ENCODE measurements around the gene TBX19.

The TBX19 gene

GRCh38 chr1:168317309-168317708 lies 36.6 kb downstream of the TBX19 start:
- TF ChIP-seq CTCF (IDR thresholded peaks at IDR 0.05; ENCODE audit: insufficient read depth, low read depth, low read length, missing control alignments) = no peak
- DNase-seq (ENCODE audit: low read depth) = no peak
- no peak overlapping the region for H3K4me3 ChIP-seq (ENCODE audit: low read length)

GRCh38 chr1:168319691-168320090 lies 39.0 kb downstream of the TBX19 start:
- no peak for DNase-seq (ENCODE audit: low read depth)
- H3K4me3 ChIP-seq (ENCODE audit: low read length) = no peak overlapping the region
- TF ChIP-seq CTCF (IDR thresholded peaks at IDR 0.05; ENCODE audit: insufficient read depth, low read depth, low read length, missing control alignments) = no peak

GRCh38 chr1:168320149-168320548 lies 39.5 kb downstream of the TBX19 start:
- H3K4me3 ChIP-seq (ENCODE audit: low read length) = no peak overlapping the region
- DNase-seq (ENCODE audit: low read depth) = no peak
- no peak for TF ChIP-seq CTCF (IDR thresholded peaks at IDR 0.05; ENCODE audit: insufficient read depth, low read depth, low read length, missing control alignments)

- DNase-seq (ENCODE audit: low read depth) = peak; percentile 91
Observed at GRCh38 chr1:168320800-168321450, 40.2 kb downstream of the TBX19 start.

GRCh38 chr1:168321945-168322344 lies 41.3 kb downstream of the TBX19 start:
- peak; percentile 70 for DNase-seq (ENCODE audit: low read depth)
- no peak overlapping the region for H3K4me3 ChIP-seq (ENCODE audit: low read length)
- TF ChIP-seq CTCF (IDR thresholded peaks at IDR 0.05; ENCODE audit: insufficient read depth, low read depth, low read length, missing control alignments) = peak; percentile 55

More at GRCh38 chr1:168320800-168321450, 40.2 kb downstream of the TBX19 start:
- TF ChIP-seq CTCF (IDR thresholded peaks at IDR 0.05; ENCODE audit: insufficient read depth, low read depth, low read length, missing control alignments) = no peak
- H3K4me3 ChIP-seq (ENCODE audit: low read length) = no peak overlapping the region

- H3K4me3 ChIP-seq (ENCODE audit: low read length) = no peak overlapping the region
- no peak for DNase-seq (ENCODE audit: low read depth)
- TF ChIP-seq CTCF (IDR thresholded peaks at IDR 0.05; ENCODE audit: insufficient read depth, low read depth, low read length, missing control alignments) = no peak
Observed at GRCh38 chr1:168324745-168325425, 44.2 kb downstream of the TBX19 start.

Measured in epithelial cell of esophagus (primary cell).